ENCODE measurements around the gene IDH3B.

The IDH3B gene

GRCh38 chr20:2618815-2619214, 45.2 kb downstream of the IDH3B start:
- DNase-seq (ENCODE audit: low read depth in 2 of 2), result no peak

DNA sequence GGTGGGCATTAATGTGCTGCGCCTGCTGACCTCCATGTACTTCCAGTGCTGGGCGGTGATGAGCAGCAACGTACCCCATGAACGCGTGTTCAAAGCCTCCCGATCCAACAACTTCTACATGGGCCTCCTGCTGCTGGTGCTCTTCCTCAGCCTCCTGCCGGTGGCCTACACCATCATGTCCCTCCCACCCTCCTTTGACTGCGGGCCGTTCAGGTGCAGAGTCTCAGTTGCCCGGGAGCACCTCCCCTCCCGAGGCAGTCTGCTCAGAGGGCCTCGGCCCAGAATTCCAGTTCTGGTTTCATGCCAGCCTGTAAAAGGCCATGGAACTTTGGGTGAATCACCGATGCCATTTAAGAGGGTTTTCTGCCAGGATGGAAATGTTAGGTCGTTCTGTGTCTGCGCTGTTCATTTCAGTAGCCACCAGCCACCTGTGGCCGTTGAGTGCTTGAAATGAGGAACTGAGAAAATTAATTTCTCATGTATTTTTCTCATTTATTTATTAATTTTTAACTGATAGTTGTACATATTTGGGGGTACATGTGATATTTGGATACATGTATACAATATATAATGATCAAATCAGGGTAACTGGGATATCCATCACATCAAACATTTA, 46.8 kb downstream of the IDH3B start:
- DNase-seq (ENCODE audit: low read depth in 2 of 2), result no peak

DNA sequence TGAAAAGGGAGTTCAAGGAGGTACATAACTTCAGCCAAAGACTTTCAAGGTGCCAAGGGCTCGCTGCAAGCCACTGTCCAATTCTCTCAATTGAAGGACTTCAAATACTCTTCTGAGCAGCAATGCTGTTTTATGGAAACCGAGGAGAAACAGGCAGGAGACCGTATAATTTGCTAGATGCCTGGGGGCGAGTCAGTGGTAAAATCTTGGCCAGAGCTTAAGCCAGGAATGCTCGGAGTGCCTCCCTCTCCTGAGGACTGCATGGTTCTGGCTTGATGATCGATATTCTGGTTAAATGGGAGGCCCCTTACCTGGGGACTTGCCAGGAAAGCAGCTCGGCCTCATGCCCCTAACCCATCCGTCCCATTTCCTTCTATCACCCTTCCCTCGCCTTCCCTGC, 47.4 kb downstream of the IDH3B start:
- DNase-seq (ENCODE audit: low read depth in 2 of 2), result no peak

DNA sequence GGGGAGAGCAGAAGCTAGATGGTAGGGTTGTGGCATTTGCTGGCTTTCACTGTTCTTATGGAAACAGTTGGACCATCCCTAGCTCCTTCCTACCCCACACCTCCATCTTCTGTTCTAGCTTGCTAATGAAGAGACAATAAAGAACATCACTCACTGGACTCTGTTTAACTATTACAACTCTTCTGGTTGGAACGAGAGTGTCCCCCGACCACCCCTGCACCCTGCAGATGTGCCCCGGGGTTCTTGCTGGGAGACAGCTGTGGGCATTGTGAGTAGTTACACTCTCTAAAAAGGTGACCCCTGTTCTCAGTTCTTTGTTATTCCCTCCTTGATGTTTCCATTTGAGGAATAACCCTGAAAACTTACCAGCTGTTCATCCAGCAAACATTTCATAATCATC, 51.9 kb downstream of the IDH3B start:
- no peak for DNase-seq (ENCODE audit: low read depth in 2 of 2)

GRCh38 chr20:2610941-2611720, 52.9 kb downstream of the IDH3B start:
- DNase-seq (ENCODE audit: low read depth in 2 of 2), result no peak

DNA sequence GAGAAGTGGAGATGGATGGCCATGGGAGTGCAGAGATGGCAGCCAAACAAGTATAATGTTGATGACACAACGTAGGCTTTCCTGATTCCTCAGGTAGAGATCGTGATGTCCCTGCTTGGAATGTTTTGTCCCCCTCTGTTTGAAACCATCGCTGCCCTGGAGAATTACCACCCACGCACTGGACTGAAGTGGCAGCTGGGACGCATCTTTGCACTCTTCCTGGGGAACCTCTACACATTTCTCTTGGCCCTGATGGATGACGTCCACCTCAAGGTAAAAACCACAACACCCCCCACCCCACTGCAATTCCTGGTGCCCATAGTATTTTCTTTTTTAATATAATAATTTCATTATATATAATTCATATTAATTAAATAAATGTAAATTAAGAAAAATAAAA, 53.7 kb downstream of the IDH3B start:
- DNase-seq (ENCODE audit: low read depth in 2 of 2), result no peak

All from fibroblast of skin of left biceps (primary cell).